DND-41 (cell line): ENCODE results near the gene SETBP1.

ENCODE experiments used
- EZH2 ChIP-seq: IDR thresholded peaks from 3 replicates; pipeline ENCODE4 v1.6.1; 2012; ENCODE audit warnings: borderline replicate concordance, low read depth, mild to moderate bottlenecking, moderate library complexity, low read length, inconsistent platforms; ENCODE audit not compliant: severe bottlenecking
- TF ChIP-seq, protein P1 (sequence below): IDR thresholded peaks from 2 replicates; pipeline ENCODE4 v1.5.1; 2012; ENCODE audit warnings: borderline replicate concordance, low read length, moderate library complexity, mild to moderate bottlenecking; ENCODE audit not compliant: poor library complexity, severe bottlenecking; ENCODE audit errors: extremely low read depth

DNA sequence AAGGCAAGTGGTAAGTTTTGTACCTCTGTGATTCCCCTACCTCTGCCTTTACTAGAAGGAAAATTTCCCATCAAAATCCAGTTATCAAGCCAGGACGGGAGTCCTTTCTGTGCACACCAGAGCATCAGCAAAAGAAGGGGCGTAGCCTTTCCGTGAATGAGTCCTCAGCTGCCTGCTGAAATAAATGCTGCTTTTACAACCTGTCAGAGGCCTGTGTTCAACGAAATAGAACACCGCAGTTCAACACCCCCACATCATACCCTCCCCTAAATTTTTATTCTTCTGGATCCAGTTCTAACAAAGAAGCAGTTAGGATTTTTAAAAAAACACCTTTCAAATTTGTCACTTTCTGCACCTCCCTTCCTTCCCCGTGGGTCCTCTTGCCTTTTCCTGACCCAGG is 135.8 kb downstream of the SETBP1 start:
- TF ChIP-seq, protein P1, sequence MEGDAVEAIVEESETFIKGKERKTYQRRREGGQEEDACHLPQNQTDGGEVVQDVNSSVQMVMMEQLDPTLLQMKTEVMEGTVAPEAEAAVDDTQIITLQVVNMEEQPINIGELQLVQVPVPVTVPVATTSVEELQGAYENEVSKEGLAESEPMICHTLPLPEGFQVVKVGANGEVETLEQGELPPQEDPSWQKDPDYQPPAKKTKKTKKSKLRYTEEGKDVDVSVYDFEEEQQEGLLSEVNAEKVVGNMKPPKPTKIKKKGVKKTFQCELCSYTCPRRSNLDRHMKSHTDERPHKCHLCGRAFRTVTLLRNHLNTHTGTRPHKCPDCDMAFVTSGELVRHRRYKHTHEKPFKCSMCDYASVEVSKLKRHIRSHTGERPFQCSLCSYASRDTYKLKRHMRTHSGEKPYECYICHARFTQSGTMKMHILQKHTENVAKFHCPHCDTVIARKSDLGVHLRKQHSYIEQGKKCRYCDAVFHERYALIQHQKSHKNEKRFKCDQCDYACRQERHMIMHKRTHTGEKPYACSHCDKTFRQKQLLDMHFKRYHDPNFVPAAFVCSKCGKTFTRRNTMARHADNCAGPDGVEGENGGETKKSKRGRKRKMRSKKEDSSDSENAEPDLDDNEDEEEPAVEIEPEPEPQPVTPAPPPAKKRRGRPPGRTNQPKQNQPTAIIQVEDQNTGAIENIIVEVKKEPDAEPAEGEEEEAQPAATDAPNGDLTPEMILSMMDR: no peak
- TF ChIP-seq EZH2: no peak
